Stimulated activated CD4-positive, alpha-beta T cell treated with anti-CD3 and anti-CD28 coated beads, Interleukin-12 subunit alpha, Interleukin-12 subunit beta, amount 100 ng/mL, for 48 hours (primary cell): ENCODE measurements around the gene FOXP3.

Experiments
- DNase-seq, 3 donors: peaks; one replicate each; pipeline ENCODE4 v3.0.0-alpha.2; 2020; ENCODE audit warnings: low read depth in 2 of 3, low spot score in 1 of 3

The FOXP3 gene

GRCh38 chrX:49221868-49222267 lies 42.6 kb downstream of the FOXP3 start:
- DNase-seq, result no peak

- no peak for DNase-seq
Observed at GRCh38 chrX:49220100-49220499, 44.4 kb downstream of the FOXP3 start.

GRCh38 chrX:49214996-49215526 lies 49.4 kb downstream of the FOXP3 start:
- no peak for DNase-seq

GRCh38 chrX:49214416-49214815 lies 50.1 kb downstream of the FOXP3 start:
- no peak for DNase-seq

- no peak for DNase-seq
Observed at GRCh38 chrX:49212861-49213260, 51.6 kb downstream of the FOXP3 start.

GRCh38 chrX:49212209-49212608 lies 52.3 kb downstream of the FOXP3 start:
- DNase-seq, result no peak

GRCh38 chrX:49211074-49211473 lies 53.4 kb downstream of the FOXP3 start:
- no peak for DNase-seq

GRCh38 chrX:49210406-49210805 lies 54.1 kb downstream of the FOXP3 start:
- DNase-seq, result no peak

GRCh38 chrX:49209434-49210251 lies 54.9 kb downstream of the FOXP3 start:
- DNase-seq, result no peak

GRCh38 chrX:49208399-49208798 lies 56.1 kb downstream of the FOXP3 start:
- no peak for DNase-seq

- no peak for DNase-seq
Observed at GRCh38 chrX:49206543-49206942, 58.0 kb downstream of the FOXP3 start.

GRCh38 chrX:49205443-49205842 lies 59.1 kb downstream of the FOXP3 start:
- no peak for DNase-seq

- no peak for DNase-seq
Observed at GRCh38 chrX:49204709-49205108, 59.8 kb downstream of the FOXP3 start.

GRCh38 chrX:49204017-49204416 lies 60.5 kb downstream of the FOXP3 start:
- no peak for DNase-seq

- DNase-seq, result no peak
Observed at GRCh38 chrX:49203536-49203935, 61.0 kb downstream of the FOXP3 start.

GRCh38 chrX:49202022-49202421 lies 62.5 kb downstream of the FOXP3 start:
- no peak for DNase-seq
